Heart left ventricle (tissue), 13 donors: ENCODE data around the gene CACNA1C.

Experiments used
- POLR2A ChIP-seq, 2 donors: fragments of 450-650 bp; IDR thresholded peaks; one replicate each; pipeline ENCODE4 v1.6.1; 2017; ENCODE audit warnings: antibody characterized with exemption in 2 of 2, mild to moderate bottlenecking in 2 of 2, moderate library complexity in 2 of 2
- TF ChIP-seq, protein P1 (sequence below), 12 donors: fragments of 200-600 bp; sonication (generic) in 4 of 12; IDR thresholded peaks; one replicate each; pipeline versions ENCODE4 v1.5.0 to v1.8.0; 2018 to 2022; ENCODE audit warnings: antibody characterized with exemption in 12 of 12, mild to moderate bottlenecking in 5 of 12
- donor health status: ischemic (EF 13 %, LVEDD 7.1; RV severe dilation, severe dysfunction).
- donor health status: DM: no; HTN: yes; CAD: no.
- donor health status: DM: no; HTN: no; CAD: no.
- donor health status: ischemic (EF 25% LVEDD 6.9; RV normal size, moderate dysfunction).
- donor health status: ischemic (EF 25% LVEDD 5.7; RV mildly dilated, moderate dysfunction).
- donor health status: ischemic (EF 35%, LVEDD 5.7; RV mildly dilated, moderate dysfunction).
- donor health status: nonischemic (EF 11% LVEDD 7.7; RV severe dilation, severe dysfunction).
- donor health status: DM: yes; HTN: yes; CAD: no.
- donor health status: PGD.
- donor health status: ischemic (EF 29% LVEDD 5.4; RV normal size, mild dysfunction).
- donor health status: nonischemic (EF 23%, LVEDD 6.1; RV moderate dilation, normal function).

DNA sequence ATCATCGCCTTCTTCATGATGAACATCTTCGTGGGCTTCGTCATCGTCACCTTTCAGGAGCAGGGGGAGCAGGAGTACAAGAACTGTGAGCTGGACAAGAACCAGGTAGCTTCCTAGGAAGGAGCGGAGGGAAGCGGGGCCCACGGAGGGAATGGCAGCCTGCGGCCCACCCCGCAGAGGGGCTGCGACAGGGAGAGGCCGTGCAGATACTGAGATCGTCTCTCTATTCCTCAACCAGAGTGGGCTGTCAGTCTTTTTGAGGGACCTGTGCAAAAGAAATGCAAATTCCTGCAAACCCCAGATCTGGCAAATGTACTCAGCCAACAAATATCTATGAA is 555.8 kb downstream of the CACNA1C start:
- TF ChIP-seq, protein P1, sequence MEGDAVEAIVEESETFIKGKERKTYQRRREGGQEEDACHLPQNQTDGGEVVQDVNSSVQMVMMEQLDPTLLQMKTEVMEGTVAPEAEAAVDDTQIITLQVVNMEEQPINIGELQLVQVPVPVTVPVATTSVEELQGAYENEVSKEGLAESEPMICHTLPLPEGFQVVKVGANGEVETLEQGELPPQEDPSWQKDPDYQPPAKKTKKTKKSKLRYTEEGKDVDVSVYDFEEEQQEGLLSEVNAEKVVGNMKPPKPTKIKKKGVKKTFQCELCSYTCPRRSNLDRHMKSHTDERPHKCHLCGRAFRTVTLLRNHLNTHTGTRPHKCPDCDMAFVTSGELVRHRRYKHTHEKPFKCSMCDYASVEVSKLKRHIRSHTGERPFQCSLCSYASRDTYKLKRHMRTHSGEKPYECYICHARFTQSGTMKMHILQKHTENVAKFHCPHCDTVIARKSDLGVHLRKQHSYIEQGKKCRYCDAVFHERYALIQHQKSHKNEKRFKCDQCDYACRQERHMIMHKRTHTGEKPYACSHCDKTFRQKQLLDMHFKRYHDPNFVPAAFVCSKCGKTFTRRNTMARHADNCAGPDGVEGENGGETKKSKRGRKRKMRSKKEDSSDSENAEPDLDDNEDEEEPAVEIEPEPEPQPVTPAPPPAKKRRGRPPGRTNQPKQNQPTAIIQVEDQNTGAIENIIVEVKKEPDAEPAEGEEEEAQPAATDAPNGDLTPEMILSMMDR (IDR thresholded peaks at IDR 0.05) = no peak
- TF ChIP-seq POLR2A (IDR thresholded peaks at IDR 0.05) = no peak
